HG02938 (cell line): ENCODE measurements around the gene NLK.

Source experiments
- ATAC-seq: cut with Tn5 transposase; IDR thresholded peaks from one replicate; pipeline ENCODE4 v1.9.1; 2021; ENCODE audit warnings: mild to moderate bottlenecking, moderate library complexity; ENCODE audit not compliant: unreplicated experiment

NLK gene

DNA sequence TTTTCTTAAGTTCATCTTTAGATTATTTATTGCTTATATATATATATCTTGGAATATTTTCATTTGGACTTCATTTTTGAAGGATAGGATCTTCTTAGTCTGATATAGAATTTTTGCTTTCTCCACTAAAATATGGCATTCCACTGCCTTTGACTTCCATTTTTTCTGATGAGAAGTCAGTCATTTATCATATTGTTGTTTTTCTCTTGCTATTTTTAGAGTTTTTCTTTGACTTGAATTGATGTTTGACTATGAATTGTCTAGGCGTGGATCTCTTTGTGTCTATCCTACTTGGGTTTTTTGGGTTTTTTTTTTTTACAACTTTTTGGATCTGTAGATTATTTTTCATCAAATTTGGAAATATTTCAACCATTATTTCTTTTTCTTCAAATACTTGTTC is 67.7 kb downstream of the NLK start:
- ATAC-seq, result no peak

DNA sequence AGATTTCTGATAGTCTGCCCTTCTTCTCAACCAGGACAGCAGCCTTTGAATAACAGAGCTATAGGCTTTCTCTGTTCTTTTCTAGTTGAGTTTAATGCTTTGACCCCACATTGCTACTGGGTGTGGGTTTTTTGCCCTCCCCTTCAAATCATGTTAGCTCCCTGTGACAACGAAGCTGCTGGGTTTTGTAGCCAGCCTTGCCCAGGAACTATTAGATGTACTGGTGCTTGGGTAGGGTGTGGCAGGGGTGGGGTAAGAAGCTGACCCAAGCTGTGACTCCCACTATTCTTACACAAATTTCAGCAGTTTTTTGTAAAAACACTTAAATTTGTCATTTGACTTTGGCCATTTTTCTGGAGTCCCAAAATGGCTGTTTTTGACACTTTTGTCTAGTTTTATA is 69.7 kb downstream of the NLK start:
- ATAC-seq, result no peak

DNA sequence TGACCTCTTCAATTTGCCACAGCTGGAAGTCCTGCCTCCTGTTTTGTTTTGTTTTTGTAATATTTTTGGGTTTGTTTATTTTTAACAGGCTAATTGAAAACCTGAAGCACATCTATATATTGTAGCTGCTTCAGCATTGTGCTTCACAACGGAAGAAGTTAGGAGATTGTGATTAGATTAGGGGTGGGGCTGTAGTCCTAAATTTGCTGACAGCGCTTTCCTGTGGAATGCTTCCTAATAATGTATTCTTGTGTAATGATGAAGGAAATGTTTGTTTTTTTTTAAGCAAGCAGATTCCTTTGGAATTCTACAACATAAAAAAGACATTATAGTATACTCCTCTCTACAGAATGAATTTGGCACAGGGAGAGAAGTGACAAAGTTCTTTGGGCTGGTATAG is 70.1 kb downstream of the NLK start:
- no peak for ATAC-seq

DNA sequence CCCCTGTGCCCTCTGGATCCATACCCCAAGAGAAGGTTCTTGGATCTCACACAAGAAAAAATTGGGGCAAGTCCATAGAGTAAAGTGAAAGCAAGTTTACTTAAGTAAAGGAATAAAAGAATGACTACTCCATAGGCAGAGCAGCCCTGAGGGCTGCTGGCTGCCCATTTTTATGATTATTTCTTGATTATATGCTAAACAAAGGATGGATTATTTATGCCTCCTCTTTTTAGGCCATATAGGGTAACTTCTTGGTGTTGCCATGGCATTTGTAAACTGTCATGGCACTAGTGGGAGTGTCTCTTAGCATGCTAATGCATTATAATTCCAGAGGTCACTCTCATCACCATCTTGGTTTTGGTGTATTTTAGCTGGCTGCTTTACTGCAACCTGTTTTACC is 70.8 kb downstream of the NLK start:
- no peak for ATAC-seq

DNA sequence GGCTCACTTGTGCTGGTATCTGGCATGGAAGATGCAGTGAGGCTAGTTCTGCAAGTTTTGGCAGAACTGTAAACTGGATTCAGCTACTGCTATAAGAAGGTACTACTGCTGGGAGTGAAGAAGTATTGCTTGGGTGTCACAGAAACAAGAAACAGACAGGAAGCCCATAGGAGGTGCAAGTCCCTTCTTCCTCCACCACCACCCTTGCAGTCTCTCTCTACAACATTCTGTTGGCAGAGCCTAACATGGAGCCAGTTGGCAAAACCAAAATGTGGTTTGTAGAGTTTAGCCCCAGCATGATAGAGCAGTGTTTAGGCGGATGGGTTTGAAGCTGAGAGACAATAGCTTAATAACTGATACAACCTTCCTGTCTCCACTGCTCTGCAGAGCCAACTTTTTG is 72.6 kb downstream of the NLK start:
- no peak for ATAC-seq

DNA sequence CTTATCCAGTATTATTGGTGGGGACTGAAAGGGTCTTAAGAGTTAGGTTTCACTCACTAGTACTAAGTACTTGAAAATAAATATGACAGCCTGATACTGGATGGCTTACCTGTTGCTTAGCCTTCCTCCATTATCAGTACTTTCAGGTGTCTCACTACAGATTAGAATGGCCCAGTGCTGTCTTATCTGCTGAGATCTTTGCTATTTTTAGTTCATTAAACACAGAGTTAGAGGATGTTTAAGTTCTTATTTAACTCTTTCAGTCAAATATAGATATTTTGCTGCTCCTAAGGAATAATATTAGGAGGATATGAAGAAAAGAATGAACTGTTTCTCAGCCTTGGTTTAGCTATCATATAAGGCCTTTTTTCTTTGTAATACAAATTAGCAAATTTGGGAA is 74.8 kb downstream of the NLK start:
- no peak for ATAC-seq

DNA sequence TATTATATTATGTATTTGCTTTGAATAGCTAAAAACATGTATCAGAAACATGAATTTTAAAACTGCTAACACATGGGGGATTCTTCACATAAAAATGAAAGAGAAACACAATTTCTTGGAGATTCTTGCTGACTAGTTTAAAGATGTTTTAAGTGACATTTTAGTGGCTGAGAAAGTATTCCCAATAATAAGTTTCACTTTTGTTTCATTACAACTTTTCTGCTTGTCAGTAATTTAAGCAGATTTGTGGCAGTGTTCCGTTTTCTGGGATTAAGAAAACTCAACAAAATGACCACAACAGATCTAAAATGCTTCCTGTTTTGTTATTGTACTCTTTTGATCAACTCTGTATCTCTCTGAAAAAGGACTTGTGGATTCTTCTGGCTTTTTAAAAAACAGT is 75.9 kb downstream of the NLK start:
- no peak for ATAC-seq

DNA sequence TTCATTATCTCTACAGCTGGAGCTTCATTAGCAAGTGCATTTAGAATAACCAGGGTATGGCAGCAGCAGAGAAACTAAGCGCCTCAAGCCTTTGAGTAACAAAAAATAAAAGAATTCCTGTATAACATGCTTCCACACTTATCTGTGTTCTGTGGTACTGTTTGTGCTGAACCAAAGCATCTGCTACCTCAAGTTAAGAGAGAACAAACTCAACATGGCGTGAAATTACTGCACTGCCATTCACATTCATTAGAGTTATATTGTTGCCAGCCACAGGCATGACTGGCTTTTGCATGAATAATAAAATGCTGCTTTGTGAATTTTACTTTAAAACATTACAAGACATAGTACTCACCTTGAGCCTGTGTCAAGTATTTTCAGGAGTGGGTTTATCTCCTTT is 76.6 kb downstream of the NLK start:
- no peak for ATAC-seq

DNA sequence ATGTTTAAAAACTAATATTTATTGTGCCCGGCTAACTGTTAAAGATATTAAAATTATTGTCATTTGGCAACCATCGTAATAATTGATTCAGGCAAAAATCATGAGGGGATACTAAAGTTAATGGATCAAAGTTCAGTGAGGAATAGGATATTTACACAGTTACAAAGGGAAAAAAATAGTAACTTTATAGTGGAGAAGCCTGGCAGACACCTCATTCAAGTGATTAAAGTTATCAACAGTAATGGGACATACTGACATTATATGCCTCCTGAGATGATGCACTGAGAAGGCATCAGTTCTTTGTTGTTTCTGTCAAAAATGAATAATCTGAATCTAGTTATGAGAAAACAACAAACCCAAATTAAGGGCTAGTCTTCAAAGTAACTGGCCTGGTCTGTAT is 77.1 kb downstream of the NLK start:
- no peak for ATAC-seq

DNA sequence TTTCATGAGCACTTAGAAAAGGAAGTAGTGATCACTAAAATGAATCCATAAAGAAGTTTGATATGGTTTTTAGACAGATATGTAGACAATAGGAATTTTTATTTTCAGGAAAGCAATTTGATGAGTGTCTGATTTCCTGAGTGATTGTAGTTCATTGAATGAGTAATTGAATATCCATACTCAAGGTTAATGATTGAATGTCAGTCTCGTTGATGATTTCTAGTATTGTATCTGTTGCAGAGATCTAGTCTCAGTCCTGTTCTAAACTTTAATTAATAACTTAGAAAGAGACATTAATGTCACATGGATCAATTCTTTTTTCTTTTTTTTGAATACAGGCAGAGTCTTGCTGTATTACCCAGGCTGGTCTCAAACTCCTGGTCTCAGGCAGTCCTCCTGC is 78.3 kb downstream of the NLK start:
- no peak for ATAC-seq

DNA sequence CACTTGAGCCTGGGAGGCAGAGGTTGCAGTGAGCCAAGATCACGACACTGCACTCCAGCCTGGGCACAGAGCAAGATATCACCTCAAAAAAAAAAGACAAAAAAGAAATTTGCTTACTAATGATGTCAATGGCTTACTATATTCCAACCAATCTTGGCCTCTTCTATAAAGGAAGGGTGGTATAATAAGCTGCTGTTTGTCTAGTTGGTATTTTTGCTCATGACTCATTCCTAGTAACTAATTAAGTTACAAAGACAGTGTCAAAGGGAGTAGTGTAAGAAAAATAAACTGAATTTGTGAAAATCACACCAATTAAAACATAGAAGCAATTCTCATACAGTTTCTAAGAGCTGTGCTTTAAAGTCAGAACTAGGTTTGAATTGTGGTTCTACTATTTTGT is 82.5 kb downstream of the NLK start:
- ATAC-seq, result no peak

DNA sequence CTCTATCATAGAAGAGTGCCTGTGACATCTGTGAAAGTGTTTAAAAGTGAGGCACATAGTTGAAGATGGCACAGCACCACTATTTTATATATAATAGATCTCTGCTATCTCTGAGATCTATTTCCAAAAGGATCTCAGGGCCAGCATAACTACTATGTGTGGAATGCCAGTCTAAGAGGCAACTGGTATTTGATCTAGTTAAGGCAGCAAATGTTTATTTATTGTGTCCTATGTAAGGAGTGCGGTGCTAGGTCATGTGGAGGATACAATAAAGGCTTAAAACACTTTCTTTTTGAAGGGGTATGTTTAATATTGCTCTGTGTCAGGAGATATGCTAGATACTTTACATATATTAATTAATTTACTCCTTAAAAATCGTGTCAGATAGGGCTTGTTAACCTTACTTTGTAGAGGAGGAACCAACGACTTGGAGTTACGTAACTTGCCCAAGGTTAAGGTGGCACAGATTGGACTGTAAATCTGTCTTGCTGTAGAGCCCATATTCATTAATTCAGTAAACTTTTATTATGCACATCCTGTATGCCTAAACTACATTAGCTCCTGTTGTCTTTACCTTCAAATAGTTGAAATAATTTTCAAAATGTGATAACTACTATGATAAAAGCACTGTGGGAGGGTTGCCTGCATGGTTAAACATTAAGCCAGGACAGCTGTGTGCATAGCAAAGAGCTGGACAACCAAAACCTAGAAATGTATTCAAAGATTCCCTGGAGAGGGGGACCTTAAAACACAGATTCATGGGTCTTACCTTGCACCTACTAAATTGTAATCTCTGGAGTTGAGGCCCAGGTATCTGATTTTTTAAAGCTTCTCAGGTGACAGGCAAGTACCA is 83.3 kb downstream of the NLK start:
- no peak for ATAC-seq

DNA sequence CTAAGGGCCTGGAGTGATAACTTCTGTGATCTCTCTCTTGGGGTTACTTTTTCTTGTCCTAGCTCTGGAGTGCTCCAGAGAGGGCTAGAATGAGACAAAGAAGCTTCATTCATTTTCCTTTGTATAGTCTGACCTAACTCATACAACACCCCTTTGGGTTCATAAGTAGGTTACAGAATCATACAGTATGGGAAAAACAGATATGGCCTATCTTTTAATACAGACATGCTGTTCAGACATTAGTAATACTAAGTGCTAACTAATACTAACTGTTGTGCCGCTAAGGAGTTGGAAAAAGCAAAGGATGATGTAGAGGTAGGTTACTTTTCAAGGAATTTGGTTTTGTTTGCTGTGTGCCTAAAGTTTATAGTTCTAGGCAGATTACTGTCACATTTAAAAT is 84.7 kb downstream of the NLK start:
- no peak for ATAC-seq

DNA sequence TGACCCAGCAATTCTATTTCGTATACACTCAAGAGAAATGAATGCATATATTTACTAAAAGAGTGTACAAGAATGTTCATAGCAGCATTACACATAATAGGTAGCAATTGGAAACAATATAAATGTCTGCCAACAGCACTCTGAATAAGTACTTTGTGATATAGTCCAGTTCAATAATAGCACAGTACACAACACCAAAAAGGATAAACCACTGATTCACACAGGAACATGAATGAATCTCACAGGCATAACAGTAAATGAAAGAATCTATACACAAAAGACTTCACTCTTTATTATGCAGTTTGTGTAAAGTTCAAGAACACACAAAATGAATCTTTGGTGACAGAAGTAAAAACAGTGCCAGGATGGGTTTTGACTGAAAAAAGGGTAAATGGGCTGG is 86.3 kb downstream of the NLK start:
- ATAC-seq, result no peak

DNA sequence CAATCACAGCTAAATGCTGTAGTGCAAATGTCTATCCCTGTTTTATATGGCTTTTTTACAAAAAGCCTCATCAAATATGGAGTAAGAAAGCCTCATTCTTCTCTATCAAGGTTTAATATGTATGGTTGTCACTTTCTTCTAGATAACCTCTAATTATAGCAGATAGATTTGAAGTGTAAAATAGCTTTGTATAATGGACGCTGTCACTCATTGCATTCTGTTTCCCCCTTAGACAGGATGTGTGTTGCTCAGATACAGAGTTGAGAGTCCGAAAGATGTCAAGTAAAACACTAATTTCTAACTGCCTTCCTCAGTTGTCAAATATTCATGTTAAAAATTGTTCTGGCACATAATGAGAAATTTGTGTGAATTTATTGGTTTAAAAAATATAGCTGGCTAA is 88.0 kb downstream of the NLK start:
- ATAC-seq, result no peak

DNA sequence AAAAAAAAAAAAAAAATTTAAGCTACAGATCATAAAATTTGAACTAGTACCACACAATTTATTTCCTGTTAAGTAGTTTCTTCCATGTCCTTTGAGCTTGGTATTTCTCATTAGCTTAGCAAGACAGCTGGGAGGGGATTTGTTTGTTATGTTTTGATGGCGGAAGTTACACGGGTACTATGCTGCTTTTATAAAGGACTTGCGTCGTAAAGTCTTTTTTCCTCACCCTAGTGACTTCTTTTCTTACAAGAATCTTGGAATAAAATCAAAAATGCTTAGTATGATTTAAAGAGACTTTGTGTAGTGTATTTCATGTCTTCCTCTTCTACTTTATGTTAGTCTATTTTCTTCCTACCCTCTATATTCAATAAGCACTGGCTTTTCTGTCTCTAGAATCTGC is 89.1 kb downstream of the NLK start:
- ATAC-seq, result no peak

DNA sequence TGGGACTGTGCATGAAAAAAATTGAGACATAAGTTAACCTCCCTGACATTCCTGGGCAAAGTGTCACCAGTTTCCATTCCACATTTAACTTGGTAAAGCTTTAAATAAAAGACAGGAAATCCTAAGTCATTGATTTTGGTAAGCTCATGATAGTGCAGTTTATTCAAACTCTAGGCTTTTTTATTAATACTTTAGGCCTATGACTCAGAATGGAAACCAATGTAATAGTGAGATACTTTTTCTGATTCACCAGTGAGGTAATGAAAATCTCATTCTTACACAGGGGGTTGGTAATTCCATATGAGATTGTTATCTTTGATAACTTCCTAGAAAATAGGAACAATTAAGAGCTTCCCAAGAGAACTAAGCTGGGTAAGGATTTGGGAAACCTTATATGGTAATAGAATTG is 91.1 kb downstream of the NLK start:
- ATAC-seq, result no peak

DNA sequence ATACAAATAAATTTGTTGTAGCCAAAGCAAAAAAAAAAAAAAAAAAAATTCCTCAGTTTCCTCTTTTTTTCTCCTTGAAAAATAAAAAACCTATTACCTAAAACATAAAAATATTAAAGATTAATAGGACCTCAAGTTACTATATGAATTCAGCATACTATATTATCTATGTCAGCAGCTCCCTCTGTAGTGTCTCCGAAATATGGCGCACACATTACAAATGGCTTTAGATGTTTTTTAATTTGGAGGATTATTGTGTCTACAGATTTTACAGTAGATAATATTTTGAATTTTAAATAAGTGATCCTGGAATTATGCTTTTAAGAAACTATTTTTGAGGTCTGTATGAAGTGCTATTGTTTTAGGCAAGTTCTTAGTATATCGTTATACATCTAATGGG is 94.4 kb downstream of the NLK start:
- no peak for ATAC-seq

DNA sequence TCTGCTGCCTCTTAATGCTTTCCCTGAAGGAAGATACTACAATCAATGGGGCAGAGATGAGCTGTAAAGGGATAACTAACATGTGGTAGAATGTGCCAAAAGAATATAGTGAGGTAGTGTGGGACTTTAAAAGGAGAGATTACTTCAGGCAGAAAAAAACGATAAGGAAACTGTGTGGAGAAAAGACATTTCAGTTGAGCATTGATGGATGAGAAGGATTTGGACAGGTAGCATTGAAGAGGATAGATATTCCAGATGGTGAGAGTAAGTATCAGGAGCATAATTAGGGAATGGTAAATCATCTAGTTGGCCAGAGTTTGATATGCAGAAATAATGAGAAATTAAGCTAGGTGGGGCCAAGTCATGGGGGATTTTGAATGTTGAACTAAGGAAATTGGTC is 97.3 kb downstream of the NLK start:
- ATAC-seq, result no peak

DNA sequence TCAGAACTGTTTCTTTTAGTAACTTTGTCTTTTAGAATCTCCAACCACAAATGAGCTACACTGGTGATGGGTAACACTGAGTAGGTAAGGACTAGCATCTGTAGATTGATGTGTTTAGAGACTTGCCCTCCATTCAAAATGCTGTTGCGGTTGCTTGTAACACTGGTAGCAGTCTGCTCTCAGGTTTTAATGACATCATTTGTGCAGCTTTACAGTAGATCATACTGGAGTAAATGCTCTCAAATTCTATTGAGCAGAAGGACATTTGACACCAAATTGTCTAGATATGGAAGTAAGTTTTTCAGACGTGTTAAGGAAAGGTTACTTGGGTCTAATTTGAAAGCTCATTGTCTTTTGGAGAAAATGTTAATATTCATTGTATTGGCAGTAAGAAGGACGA is 98.8 kb downstream of the NLK start:
- no peak for ATAC-seq

DNA sequence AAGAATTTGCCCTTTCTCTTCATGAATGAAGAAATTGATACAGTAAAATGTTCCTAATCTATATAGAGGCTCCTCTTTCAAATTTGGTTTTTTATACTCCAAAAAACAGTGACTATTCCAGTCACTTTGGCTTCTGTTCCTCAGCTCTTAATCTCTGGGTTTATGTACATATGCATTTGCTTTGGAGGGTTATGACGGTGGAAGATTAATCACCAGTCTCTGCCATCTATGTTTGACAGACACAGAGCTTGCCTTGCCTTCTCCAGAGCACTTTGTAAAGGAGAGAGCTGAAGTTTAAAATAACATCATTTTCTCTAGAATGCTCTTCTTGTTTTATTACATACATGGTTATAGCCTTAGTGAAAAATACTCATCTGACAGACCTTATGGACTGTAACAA is 99.3 kb downstream of the NLK start:
- ATAC-seq, result no peak

DNA sequence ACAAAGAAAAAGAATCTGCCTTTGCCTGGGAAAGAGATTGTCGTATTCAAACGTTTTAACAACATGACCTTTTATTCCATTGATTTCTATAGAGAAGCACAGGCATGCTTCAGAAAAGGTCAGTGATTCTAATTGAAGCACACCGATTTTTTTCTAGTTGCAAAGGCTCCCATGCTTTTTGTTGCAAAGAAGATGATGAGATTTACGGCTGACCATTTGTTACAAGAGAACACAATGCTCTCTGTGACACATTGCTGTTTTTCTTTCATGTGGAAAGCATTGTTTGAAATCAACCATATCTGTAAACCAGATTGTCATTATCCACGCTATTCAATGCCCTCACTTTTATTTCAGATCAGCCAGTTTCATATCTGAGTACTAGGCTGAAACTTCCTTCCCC is 99.8 kb downstream of the NLK start:
- no peak for ATAC-seq

DNA sequence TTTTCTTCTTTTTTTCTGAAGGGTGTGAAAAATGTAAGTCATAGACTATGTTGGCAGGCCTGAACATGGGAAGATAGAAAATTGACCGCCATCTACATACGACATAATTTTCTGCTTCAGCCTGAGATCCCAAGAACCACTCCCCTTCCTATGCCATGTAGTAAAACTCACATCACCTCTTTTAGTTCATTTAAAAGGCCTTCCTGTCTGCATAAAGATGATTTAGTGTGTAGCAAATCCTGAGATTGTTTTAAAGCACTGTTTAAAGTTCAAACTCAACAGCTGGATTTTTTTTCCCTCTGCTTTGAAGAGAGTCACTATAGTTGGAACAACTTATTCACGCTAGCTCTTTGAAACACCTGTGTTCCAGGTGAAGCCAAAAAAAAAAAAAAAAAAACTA is 101.5 kb downstream of the NLK start:
- ATAC-seq, result no peak
